GM19467 (cell line): Measurements from ENCODE around the gene SLC29A3.
"Not testable (repeated sequence)": the region's sequence is repeated elsewhere in the genome, so short reads cannot be mapped to it uniquely, and the experiment has no call there.

Experiments
- ATAC-seq: cut with Tn5 transposase; IDR thresholded peaks from one replicate; pipeline ENCODE4 v1.9.1; 2021; ENCODE audit warnings: mild to moderate bottlenecking, moderate library complexity; ENCODE audit not compliant: unreplicated experiment

The SLC29A3 gene

DNA sequence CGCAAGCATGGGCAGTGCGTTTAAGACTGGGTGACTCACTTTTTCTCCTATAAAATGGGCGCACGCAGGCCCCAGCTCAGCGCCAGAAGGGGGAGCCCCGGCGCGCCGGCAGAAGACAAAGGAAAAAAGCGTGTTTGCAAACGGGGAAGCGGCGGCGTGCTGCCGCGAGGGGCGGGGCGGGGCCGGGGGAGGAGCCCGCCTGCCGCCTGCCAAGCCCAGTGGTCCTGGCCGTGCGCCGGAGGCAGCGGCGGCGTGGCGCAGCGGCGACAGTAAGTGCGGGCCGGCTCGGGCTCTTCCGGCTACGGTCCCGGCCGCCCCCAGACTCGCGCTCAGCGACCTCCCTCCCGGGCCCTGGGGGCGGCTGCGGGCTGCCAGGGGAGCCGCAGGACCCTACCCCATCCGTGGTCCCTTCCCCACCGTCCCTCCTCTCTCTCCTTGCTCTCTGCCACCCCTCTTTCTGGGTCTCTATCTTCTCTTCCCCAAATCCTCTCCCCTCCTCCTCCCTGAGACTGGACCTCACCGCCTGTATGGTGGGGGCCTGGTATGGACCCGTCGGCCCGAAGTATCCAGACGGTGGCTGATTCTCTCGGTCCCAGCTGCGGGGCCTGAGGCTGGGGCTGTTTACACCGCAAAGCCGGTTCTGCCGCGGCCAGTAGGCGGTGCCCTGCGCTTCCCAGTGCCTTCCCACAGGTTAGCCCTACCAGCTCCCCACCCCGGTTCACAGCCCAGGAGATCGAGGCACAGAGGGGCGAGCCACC lies at the start of gene SLC29A3:
TSS of gene SLC29A3 (plus strand) at position 218 of the 758 bp plus-strand sequence. CDS start at position 269, 51 bp downstream.
- peak; percentile 58 for ATAC-seq

DNA sequence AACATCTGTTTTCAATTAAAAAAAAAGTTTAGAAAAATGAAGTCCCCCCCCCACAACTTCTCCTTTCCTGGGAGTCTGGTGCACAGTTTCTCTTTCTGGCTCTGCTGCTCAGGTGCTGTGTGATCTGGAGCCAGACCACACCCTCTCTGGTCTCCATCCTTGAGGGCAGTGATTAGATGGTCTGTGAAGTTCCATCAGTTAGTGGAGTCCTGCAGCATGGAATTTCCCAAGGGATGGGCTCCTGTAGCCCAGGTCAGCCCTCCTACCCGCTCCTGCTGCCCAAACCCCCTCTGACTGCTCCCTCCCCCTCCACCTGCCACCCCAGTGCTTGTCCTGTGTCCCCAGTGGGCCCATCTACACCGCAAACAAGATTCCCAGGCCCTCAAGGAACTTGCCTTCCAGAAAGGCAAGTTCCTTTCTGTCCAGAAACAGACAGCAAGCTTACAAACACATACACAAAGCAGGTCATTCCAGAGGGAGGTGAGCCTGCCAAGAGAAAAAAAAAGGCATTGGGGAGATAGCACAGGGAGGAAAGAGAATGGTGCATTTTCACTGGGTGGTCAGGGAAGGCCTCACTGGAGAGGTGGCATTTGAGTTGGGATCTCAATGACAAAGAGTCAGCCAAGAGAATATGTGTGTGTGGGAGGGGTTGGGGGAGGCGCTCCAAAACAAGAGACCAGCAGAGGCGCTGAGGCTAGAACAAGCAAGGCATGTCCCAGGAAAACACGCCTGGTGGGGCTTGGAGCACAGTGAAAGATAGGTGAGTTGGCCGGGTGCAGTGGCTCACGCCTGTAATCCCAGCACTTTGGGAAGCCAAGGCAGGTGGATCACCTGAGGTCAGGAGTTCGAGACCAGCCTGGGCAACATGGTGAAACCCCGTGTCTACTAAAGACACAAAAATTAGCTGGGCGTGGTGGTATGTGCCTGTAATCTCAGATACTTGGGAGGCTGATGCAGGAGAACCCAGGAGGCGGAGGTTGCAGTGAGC lies 49.5 kb upstream of the SLC29A3 start:
- ATAC-seq = no peak

DNA sequence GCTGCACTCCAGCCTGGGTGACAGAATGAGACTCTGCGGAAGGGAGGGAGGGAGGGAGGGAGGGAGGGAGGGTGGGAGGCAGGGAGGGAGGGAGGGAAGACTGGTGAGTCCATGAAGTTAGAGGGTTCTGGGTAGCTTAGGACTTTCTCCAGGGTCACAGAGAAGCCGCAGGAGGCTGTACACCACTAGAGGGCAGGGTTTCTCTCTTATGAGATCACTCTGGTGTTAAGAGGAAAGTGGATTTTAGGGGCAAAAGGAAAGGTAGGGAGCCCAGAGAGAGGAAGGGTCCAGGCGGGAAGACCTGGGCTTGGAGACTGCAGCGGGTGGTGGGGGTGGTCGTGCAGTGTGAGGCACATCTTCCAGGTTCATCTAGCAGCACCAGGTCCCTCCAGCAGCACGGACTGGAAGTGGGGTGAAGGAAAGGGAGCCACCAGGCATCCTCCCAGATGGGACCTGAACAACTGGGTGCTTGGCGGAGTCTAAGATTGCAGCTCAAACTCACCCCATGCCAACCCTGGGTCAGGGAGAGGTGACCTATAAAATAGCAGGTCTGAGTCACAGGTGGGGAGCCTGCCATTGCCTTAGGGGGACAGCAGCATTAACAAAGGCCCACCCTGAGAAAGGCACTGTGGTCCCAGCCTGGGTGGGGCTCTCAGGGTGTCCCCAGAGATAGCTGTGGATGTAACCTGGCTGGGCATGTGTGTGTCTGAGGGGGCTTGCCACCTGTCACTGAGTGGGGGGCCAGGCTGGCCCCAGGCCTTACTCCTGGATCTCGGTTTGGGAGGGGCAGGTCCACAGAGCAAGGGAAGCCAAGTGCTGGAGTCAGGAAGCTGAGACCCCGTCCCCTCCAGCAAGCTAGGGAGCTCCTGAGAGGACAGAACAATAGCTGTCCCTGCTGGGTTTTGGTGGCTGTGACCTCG lies 48.5 kb upstream of the SLC29A3 start:
- ATAC-seq = no peak

- no peak for ATAC-seq
Measured at GRCh38 chr10:71271662-71272055, 47.4 kb upstream of the SLC29A3 start.

GRCh38 chr10:71272056-71272771 lies 46.8 kb upstream of the SLC29A3 start:
- no peak for ATAC-seq

DNA sequence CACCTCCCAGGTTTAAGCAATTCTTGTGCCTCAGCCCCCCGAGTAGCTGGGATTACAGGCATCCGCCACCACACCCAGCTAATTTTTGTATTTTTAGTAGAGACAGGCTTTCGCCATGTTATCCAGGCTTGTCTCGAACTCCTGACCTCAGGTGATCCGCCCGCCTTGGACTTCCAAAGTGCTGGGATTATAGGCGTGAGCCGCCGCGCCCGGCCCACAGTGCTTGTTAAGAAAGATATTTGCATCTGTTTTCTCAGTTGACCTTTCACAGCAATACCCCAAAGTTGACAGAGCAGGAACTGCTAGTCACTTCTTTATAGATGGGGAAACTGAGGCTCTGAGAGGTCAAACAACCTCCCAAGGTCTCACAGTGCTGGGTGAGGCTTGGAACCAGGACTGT lies 46.1 kb upstream of the SLC29A3 start:
- not testable (repeated sequence) for ATAC-seq

DNA sequence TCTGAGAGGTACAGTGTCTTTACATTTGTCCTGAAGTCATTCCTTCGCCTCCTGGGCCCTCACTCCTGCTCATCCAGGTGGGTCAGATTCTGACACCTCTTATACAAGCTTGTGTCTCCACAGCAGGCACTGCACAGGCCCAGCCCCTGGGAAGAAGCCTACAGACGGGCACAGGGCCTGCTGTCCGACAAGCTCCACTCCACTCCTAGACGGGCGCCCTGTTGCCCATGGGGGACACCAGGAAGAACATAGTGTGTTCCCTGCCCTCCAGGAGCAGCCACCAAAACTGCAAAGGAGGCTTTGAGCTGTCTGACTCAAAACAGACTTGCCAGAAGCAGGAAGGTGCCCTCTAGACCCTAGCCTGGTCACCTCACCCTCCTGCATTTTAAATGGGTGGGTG lies 45.6 kb upstream of the SLC29A3 start:
- no peak for ATAC-seq

- ATAC-seq = no peak
Measured at GRCh38 chr10:71274901-71275796, 43.9 kb upstream of the SLC29A3 start.

- ATAC-seq = no peak
Measured at GRCh38 chr10:71276873-71277272, 42.2 kb upstream of the SLC29A3 start.

DNA sequence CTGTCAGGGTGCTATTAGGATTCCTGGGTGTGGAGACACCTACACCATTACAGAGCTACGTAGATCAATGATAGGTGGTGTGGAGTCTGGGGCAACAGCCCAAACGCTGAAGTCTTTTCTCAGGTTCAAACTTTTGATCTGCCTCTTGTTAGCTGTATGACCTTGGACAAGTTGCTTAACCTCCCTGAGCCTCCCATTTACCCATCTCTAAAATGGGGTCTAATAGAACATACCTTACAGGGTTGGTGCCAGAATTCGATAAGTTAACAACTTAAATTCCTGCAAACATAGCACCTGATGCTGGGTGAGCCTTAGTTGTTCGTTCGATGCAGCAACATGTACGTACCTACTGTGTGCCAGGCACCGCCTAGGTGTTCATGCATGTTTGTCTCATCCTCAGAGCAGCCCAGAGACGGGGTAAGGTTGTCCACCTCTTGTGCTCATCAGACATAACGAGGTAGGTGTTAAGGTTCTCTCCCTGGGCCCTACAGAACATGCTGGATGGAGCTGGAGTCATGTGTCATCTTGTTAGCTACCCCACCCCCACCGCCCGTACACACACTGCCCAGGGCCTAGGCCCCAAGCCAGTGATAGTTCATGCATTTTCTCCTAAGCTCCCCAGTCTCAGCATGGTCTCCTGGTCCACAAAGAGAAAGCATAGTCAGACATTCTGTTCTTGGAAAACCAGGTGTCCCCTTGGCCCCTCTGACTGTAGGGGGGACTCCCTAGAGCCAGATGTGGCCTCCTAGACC lies 41.0 kb upstream of the SLC29A3 start:
- no peak for ATAC-seq

DNA sequence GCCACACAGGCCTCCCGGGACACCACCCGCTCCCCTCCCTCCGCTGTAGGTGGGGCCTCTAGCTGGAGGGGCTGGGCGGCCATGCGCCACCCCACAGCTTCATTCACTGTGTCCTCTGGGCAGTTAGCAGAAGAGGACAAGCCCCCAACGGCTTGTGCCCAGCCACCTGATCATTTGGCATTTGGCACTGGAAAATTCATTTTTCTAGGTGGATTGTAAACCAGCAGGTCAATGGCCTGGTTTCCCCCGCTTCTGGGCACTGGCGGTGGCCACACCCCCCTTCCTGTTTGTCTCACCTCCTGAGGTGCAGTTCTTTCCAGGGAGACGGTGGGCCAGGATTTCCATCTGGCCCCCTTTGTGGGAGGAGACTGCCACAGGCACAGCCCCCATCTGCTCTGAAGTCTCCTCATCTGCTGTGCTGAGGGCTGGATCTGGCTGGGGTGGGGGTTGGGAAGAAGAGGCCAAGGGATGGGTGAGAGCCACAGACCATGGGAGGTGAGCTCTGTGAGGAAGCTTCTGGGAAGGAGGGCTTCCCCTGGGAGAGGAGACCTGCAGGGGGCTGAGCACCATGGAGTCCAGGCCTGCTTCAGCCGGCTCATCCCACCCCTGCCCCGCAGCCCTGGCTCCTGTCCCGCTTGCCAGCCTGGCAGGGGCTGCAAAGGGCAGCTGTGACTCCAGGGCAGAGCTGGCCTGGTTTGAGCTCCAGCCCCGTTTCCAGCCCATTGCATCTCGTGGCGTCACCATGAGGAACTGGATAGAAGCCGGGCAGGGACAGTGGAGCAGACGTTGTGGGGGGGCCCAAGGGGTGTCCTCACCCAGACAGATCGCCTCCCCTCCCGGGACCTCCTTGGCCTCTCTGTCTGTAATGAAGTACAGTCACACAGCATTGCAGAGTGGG lies 40.1 kb upstream of the SLC29A3 start:
- ATAC-seq = no peak

GRCh38 chr10:71279590-71280170 lies 39.4 kb upstream of the SLC29A3 start:
- ATAC-seq = no peak

- ATAC-seq = no peak
Measured at GRCh38 chr10:71280216-71280615, 38.8 kb upstream of the SLC29A3 start.

GRCh38 chr10:71280825-71281224 lies 38.2 kb upstream of the SLC29A3 start:
- no peak for ATAC-seq

DNA sequence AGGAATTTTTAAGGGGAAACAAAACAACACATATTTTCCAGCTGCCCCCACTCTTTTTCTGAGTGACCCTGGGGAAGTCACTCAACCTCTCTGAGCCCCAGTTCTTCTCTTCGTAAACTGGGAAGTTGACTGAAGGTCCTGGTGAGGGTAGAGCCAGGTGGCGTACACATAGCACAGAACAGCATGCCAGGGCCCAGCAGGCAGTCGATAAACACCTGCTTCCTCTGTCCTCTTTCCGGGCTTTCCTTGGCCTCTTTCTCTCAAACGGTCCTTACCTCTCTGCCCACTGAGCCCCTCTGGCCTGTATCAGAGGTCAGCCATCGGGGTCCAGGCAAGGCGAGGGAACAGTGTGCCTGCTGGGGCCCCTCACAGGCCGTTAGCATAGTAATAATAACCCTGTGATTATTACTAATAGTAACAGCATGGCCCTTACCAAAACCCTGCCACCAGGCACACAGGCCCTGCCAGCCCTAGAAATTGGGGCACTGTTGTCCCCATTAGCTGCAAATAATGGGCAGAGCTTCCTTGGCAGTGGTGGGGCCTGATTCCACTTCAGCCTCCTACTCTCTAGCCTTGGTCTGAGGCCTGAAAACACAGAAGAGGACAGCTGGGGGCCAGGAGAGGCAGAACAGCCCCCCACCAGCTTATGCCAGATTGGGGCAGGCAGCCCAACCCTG lies 37.3 kb upstream of the SLC29A3 start:
- no peak for ATAC-seq

- ATAC-seq = no peak
Measured at GRCh38 chr10:71282323-71282680, 36.8 kb upstream of the SLC29A3 start.

DNA sequence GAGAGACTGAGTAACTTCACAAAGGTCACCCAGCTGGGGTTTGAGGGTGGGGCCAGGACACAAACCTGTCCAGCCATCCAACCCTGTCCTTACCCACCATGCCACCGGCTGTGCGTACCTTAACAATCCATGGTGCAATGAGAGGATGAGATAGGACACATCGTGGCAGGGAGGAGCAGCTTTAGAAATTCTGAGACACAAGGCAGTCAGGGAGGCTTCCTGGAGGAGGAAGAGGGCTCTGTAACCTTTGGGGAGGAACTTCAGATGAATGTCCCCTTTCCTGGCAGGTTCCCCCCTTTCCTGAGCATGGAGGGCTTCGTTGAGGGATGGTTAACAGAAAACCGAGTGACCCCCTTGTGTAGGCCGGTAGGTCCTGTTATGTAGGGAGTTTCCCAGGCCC lies 35.6 kb upstream of the SLC29A3 start:
- ATAC-seq = no peak
